Activated CD4-positive, alpha-beta T cell treated with anti-CD3 and anti-CD28 coated beads, Interleukin-2, amount 50 U/mL, for 4 hours (primary cell): Measurements from ENCODE around the gene VDR.

Experiments
- DNase-seq, 2 experiments: peaks; one replicate each; pipeline ENCODE4 v3.0.0-alpha.2; 2020

Gene VDR

DNA sequence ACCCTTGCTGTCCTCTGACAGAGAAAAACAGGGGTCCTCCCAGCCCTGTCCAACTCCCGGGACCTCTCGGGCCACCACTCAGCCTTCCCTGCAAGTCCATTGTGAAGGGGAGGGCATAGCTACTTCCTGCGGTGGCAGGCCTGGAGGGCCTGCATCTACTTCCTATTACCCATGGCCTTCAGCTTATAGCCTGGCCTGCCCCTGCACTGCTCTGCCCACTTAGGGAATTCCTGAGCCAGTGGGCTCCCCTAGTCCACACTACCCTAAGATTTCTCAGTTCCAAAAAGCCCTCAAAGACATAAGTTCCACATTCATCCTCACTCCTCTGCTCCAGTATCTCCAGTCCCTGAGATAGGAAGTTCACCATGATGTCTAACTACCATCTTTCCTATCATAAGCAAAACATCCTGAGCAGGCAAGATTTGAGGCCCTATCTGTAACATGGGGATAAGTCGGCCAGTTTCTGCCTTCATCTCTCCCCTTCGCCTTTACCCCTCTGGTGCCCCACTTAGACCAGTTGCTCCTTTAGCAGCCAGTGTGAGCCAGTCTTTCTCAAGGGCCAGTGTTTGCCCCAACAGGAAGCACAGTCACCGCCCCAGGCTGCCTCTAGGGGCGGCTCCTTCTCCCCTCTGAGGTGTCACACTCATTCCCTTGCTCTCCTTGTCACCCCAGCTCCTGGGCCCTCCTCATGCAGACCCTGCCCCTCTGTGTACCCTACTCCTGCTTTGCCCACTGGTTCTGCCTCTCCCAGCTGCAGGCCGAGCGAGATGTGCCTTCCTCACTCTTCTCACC is 96.0 kb downstream of the VDR start:
- no peak for DNase-seq

DNA sequence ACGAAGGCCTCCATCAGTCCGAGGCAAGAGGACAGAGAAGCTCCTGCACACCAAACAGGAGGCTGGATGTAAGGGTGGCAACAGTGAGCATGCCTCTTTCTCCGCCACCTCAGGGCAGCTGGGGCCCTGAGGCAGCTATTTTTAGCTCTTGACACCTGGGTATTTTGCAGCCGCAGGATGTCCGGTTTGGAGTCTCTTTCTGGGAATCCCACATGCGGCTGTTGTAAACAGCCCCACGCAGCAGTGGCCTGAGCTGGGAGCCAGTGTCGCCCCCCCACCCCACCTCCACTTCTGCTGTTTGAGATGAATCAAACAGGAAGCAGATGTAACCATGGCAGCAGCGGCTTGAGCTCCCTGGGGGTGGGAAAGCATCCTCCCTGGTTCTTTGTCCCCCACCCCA is 96.7 kb downstream of the VDR start:
- peak; percentile 66 to 71 for DNase-seq

DNA sequence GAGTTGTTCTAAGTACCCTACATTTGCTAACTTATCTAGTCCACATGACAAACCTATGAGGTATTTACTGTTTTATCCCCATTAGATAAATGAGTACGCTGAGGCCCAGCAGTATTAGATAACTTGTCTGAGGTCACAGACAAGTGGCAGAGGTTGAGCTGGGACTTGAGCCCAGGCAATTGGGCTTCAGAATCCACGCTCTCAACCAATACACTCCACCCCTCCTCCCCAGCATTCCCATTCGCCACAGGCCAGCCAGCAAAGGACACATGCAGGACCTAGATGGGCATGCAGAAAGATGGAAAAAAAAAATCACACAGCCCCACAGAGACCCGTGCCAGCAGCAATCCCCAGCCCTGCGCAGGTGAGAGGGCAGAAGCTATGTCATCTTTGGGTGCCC is 97.5 kb downstream of the VDR start:
- no peak for DNase-seq

DNA sequence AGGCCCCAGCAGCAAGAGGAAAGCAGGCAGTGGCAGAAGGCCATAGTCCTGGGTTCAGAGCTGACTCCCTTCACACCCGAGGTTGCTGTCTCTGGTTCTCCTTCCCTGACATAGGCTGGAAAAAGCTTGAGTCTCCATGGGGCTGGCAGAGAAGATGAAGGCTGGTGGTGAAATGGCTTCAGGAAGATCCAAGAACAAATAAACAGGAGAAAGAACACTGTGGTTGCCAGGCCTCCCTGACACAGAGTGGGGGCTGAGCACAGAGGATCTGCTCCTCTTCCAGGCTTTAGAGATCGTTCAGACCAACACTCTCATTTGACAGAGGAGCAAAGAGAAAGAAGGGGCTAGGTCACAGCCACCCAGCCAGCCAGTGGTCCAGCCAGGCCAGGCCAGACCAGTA is 99.4 kb downstream of the VDR start:
- DNase-seq: no peak

DNA sequence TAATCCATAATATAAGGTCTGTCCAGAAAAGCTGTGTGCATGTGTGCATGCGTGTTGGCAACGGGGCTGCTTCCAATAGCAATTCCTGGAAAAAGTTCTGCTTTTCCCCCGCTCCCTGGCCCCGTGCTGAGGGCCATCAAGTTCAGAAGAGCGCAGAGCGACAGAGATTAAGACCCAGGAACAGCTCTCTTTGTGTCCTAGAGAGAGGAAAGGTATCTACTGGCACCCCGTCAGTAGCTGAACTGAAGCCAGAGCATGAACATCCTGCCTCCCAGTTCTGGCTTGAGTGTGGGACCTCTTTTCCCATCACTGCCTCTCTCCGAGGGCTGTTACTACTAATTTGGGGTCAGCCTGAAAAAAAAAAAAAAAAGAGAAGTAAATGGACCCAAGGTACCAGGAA is 100.6 kb downstream of the VDR start:
- no peak for DNase-seq

DNA sequence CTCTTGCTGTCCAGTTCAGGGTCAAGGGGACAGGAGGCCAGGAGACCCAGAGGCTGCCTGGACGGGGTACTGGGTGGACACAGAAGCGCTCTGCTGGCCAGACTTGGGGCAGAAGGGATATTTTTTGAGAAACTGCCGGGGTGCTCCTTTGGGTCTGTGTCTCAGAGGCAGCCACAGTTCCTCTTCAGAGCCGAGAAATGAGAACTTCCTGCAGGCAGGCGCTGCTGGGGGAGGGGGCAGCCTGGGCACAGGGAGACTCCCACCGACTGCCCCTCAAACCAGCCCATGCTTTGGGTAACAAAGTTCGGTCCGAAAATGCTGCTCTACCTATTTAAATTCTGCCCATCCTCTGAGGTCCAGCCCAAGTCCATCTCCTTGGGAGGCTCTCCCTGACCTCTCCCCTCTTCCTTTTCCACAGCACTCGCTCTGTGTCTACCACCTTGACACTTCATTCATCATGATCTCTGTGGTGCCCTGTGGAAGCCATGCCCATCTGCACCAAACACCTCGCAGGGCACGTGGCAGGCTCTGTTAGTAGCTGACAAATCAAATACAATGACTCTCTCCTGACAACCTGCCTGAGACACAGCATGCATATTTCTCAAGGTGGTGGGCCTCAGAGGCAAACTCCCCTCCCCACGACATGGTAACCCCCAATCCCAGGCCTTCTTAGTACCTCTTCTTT is 101.5 kb downstream of the VDR start:
- no peak for DNase-seq

DNA sequence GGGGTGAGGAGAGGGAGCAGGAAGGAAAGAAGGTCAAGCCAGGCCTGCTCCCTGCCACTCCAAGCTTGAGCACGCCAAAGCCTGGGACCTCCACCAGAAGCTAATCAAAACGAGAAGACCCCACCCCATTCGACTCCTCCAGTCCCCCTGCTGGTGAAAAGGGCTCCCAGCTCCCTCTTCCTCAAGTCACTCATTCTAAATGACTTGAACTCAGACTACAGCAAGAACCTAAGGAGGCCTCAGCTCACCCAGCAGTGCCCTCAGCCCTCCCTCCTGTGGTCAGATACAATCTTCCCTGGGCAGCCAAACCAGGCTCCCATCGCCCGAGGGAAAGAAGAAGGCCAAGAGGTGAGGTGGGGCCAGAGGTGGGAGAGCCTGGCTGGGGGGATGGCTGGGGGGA is 102.5 kb downstream of the VDR start:
- DNase-seq: no peak

DNA sequence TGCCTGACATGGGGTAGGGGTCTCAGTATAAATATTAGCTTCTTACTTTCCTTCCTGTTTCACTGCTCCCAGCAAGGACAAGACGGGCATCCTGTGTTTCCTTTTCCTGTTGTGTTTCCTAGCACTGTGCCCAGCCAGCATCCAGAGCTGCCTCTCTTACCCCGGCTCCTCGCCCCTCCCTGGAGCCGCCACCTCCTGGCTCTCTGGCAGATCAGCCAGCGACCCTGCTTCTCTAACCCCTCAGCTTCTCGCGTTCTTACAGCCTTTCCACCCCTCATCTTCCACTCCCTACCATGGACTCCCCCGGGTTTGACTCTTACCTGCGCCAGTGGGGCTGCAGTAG is 102.9 kb downstream of the VDR start:
- DNase-seq: no peak

DNA sequence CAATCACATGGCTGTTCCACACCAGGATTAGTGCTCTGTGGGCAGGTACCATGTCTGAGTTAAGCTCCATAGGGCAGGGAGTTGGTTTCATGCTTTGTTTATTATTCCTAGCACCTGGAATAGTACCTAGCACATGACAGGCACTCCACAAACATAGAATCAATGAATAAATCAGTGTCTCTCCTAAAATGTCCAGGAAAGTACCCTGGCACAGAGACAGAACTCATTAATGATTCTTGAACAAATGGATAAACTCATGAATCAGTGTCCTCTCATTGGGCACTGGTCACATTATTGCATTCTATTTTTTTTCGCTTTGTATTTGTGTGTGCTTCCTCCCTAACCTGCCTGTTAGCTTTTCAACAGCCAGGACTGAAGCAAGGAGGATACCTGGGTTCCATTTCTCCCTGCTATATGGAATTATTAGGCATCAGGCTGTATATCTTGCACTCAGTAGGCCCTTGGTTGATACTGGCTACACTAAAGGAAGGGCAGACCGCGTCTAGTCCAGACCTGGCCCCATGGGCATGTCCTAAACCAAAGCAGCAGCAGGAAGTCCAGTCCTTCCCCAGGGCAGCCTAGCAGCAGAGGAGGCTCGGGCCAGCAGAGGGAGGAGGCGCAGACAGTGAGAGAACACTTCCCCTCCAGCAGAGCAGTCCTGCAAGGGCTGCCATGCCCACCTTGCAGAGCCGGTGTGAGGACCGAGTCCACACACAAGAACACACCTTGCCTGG is 103.5 kb downstream of the VDR start:
- no peak for DNase-seq

DNA sequence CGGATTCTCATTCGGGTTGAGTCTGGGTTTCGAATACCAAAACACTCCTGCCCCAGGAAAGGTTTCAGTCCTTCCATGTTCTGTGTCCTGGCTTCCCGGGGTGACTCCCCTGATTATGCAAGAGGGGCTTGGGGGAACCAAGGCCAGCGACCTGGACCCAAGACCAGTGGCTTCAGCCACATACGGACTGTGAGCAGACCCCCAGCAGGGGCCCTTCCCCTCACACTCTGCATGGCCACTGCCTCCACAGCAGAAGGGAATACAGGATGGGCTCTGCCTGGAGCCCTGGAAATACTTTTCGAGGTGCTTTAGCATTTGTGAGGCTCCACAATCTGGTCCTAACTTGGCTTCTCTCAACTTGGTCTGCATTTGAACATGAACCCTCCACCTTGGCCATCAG is 104.2 kb downstream of the VDR start:
- no peak for DNase-seq

DNA sequence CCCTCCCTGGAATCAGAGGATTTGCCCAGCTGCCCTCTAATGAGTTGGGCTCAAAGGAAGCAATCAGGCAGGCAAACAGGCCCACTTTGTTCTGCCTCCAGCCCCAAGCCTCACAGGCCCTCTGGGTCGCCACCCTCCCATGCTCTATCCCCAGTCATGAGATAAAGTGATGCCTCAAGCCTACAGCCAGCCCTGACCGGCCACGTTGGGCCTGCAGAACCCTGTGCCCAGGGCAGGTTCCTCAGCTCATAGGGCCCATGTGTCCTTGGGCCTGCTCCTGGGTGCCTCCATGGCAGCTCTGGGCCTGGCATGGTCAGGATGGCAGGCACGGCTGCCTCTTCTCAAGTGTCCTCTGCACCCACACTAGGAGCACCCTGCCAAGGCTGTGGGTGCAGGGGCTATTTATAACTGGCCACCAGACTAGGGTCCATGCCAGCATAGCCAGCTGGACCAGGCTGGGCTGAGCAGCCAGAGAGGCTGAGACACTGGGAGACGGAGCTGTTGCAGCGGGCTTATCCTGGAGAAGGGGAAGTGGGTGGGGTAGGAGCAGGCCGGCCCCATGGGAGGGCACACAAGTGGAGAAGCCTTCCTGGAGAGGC is 105.3 kb downstream of the VDR start:
- DNase-seq: no peak

DNA sequence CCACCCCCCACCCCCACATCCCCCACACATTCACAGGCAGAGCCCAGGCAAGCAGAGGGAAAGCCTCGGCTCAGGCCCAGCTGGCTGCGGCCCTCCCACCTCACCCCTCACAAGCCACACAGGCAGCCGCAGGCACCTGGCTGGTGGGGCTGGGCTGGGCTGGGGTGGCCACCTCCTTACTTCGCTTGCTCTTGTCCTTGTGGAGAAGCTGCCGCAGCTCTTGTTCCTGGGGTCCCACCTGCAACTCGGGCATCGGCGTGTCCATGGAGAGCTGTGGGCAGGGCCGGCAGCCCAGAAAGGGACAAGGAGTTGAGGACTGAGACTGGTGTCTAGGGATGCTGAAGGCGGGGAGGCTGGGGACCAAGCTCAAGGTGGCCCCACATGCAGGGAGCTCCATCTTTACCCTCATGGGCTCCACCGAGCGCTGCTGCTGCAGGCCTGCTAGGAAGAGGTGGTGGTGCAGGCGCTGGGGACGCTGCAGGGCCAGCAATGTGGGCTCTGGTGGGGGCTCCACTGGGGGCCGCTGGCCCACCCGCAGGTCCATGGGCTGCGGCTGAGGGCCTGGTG is 106.3 kb downstream of the VDR start:
- no peak for DNase-seq

DNA sequence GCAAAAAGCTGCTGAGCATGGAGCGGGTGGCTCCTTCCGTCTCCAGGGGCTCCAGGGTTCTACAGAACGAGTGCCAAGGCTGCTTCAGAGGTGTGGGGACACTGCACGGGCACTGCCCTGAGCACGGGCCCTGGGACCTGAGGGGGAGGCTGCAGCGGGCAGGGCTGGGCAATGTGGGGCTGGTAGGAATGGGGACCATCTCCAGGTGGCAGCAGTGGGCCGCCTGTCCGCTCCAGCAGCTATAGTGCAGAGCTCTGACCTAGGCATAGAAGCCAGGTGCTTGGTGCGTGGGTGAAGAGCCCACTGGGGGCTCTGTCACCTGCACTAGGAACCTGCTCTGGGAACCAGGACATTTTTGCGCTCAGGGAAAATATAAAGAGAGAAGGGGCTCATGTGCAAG is 107.4 kb downstream of the VDR start:
- peak in 1 of 2 experiments; percentile 22 for DNase-seq

DNA sequence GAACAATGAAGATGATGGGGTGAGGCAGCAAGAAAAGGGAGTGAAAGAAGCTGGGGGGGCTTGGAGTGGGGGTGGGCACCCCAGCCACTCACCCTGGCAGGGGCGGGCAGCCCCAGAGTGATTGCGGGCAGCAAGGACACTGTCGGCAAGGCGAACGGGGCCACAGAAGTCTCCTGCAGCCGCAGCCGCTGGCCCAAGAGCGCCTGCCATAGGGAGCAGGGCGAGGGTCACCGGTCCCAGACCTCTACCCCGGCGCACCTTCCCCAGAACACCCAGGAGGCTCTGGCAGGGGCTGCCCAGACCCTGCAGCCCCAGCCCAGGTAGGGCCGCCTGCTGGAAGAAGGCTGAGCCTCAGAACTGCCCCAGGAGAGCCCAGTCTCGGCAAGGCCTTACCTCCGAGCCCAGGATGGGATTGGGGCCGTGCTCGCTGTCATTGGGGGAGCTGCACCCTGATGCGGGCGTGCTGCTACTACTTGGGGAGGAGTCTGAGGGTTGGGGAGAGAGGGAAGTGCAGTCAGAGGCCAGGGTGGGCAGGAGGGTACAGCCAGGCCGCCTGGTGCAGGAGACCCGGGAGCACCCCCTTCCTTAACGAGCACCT is 108.9 kb downstream of the VDR start:
- DNase-seq: no peak

DNA sequence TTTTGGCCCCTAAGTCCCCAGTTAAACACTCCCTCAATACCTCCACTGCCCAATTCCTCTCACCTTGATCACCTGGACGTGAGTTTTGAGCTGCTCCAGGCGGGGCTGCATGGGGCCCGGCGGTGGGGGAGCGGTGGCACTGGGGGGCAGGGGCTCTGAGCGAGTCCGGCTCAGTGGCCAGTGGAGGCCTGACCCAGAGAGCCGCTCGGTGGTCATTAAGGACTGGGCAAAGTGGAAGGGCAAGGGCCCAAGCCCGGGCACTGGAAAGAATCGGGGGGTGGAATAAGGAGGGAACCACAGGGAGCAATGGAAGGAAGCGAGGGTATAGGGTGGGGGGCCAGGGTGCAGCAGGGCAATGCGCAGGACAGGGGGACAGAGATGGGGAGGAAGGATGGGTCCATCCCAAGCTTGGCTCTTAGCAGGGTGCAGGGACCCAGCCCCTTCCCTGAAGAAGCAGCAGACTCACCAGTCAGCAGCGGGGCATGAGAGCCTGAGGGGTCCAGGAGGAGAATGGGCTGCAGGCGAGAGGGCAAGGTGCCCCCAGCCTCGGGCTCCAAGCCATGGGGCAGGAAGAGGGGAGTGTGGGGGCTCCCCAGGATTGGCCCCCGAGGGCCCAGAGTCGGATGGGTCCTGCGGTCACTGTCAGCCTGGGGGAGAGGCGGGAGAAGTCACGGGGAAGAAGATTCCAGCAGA is 109.5 kb downstream of the VDR start:
- DNase-seq: no peak

DNA sequence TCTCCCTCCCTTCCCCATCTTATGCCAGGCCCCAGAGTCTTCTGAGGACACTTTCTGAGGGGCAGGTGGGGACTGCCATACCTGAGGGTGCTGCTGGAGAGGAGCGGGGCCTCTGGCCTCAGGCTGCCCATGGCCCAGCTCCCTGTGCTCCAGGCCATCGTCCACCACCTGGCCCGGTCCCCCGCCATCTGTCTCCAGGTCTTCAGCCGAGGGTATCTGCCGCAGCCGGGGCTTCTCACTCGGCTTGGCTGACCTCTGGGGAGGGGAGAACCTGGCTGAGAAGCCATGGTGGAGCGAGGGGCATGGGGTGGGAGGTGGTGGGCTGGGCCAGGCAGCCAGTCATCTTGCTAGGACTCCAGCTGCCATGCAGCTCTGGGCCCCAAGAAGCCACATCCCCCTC is 110.1 kb downstream of the VDR start:
- no peak for DNase-seq

DNA sequence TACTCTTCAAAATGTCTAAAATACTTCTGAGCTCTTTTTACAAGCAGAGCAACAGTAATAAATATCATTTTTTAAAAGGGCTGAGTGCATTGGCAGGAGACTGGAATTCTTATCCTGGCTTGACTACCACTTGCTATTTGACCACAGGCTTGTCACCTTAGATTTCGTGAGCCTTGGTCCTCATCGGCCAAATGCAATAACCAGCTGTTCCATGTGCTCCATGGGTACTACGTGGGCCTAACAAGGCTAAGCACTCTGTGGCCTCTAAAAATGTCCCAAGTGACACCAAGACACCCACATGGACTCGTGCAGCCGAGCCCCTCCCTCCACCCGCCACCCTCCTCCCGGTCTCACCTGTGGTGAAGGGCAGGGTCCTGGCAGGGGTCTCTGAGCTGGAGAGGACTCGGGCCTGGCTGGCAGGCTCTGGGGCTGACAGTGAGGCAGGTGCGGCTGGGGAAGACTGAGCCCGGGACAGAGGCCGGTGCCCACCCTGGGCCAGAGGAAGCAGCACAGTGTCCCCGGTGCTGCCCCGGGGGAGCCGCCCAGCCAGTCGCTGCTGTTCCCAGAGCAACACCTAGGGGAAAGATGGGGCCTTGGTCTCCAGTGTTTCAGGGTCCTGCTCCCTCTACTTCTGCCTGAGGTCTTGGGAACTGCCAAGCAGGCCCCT is 111.6 kb downstream of the VDR start:
- DNase-seq: no peak

DNA sequence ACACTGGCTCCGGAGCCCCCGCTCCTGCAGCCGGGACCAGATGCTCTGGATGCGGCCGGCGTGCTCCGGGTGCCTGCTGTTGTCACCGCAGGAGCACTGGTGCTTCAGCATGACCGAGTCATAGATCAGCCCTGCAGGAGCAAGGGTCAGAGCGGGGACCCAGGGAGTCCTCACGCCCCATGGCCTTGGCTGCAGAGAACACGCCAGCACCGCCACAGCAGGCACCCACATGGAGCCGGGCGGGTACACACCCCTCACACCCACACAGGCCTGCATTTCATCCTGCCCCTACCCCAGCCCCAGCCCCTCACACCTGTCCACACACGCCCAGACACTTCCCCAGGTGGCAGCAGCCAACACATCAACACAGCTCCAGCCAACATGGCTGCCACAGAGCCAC is 112.9 kb downstream of the VDR start:
- DNase-seq: no peak
